ENCODE data around the gene RALGPS2.
"Not testable (repeated sequence)": the region's sequence is repeated elsewhere in the genome, so short reads cannot be mapped to it uniquely, and the experiment has no call there.

The RALGPS2 gene

GRCh38 chr1:178725466-178726086 lies 532 bp downstream of the RALGPS2 start:
- DNase-seq: no peak

DNA sequence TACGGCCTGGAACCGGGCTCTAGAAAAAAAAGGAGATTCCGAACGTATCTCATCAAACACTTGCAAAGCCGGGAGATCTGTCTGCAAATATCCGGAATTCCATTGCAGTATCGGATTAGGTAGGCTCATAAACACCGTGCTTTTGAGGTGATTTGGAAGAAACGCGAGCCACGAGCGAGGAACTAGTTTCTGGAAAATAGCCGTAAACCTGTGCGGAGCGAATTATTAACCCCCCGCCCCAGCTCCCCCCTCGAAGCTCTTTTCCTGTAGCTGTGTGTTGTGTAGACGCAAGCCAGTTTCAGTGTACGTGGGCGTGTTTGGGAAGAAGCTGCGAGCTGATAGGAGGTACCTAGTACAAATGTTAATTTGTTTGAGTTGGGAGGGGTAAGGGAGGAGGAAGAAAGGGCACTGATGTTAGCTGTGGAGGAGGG lies 1.1 kb downstream of the RALGPS2 start:
- peak; percentile 79 for DNase-seq

DNA sequence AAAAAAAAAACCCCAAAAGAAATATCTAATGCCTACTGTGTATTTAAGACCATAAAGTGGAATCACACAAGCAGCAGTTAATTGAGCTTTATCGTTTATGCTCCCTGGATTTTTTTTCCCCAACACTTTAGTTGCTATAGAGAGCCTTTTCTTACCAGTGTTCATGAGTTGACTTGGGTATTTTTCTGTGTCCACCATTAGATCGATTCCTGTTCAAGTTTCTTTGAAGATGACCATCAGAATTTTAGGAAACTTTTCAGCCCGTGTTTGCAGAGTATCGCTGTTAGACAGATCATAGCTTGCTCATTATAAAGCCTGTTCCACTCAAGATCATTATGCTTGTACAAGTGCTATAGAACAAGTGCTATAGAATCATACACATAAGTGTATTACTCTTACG lies 1.5 kb downstream of the RALGPS2 start:
- DNase-seq: peak; percentile 51

DNA sequence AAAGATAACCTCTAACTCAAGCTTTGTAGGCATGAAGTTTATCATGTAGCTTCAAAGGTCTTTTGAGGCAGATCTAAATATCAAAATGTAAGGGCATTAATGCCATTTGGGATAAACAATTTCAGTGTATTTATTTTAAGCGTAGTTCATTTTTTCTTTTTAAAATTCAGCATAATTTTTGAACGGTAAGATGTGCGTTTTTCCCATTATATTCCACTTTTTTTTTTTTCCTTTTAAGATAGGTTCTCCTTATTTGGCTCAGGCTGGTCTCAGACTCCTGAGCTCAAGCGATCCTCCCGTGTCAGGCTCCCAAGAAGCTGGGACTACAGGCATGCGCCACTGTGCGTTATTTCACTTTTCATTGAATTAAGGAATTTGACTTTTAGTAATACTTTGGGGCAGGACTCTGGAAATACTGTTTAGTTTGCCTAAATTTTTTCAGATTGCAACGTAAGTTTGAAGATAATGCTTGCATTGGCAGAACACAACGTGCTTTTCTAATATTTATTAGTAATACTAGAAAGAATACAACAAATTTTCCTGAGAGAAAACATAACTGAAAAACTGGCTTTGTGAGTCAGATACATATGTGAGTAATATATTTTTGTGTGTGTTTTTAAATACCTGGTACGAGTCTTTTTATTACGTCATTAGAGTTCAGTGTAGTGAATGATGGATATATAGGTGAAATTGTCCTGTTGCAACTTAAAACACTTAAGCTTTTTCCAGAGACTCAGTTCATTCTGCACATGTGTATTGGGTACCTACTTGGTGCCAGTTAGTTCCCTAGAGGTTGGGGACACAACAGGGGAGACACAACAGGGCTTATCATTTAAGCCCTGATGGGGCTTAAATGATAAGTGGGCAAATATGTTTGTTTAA lies 2.2 kb downstream of the RALGPS2 start:
- no peak for DNase-seq

DNA sequence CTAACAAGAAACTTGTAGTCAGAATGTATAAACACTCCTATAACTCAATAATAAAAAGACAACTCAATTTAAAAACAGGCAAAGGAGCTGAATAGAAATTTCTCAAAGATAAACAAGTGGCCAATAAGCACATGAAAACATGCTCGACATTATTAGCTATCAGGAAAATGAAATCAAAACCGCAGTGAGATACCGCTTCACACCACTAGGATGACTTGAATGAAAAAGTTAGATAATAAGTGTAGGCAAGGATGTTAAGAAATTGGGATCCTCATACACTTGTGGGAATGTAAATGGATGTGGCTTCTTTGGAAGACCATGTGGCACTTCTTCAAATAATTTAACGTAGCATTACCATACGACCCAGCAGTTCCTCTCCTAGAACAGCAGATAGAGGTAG lies 8.9 kb downstream of the RALGPS2 start:
- DNase-seq: no peak

GRCh38 chr1:178738780-178739179 lies 13.7 kb downstream of the RALGPS2 start:
- no peak for DNase-seq

- no peak for DNase-seq
Observed at GRCh38 chr1:178739285-178740045, 14.4 kb downstream of the RALGPS2 start.

GRCh38 chr1:178740491-178740890 lies 15.4 kb downstream of the RALGPS2 start:
- no peak for DNase-seq

DNA sequence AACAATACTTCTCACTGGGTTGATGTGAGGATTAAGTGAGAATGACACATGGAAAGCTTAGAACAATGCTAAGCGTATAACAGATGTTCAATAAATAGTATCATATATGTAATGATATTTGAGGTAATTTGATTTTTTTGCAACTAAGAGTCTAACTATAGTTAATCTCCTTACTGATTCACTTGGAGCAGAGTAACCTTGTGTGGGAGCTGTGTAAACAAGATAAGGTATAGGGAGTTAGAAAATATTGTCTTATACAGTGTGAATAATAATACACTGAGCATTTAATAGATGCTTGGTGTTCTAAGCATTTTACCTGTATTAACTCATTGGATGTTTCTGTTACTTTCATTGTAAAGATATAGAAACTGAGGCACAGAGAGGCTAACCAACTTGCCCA lies 15.9 kb downstream of the RALGPS2 start:
- no peak for DNase-seq

DNA sequence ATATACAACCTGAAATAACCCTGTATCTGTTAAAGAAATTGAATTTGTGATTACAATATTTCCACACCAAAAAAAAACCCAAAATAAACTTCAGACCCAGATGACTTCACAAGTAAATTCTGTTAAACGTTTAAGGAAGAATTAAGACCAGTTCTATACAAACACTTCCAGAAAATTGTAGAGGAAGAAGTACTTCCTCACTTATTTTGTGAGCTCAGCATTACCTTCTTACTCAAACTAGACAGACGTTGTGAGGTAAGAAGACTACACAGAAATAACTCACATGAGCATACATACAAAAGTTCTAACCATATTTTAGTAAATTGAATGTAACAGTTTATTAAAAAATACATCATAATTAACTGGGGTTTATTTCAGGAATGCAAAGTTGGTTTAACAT lies 18.8 kb downstream of the RALGPS2 start:
- DNase-seq: no peak

DNA sequence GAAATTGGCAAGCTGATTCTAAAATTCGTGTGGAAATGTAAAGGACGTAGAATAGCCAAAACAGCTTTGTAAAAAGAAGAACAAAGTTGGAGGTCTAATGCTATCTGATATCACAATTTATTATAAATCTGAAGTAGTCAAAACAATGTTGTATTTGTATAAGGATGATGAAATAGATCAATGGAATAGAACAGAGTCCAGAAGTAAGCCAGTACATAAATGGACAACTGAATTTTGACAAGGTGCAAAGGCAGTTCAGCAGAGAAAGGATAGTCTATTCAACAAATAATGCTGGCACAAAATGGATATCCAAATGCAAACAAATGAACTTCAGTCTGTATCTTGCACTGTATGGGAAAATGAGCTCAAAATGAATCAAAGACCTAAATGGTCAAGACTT lies 20.2 kb downstream of the RALGPS2 start:
- no peak for DNase-seq

DNA sequence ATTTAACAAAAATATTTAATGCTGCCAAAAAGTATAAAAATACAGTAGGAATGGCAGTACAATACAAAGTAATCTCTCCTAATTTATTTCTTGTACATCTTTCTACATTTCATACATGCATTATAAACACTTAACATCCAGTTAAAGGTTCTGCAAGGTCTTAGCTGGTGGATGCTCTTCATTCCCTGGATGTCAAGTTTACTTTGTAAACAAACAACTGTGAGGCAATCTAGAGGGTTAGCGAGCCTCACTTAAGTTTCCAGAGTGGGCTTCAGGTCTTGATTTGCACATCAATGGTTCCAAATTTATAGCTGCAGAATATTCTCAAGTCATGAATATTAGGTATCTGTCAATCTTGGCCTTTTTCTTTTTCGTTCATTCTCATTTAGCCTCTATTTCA lies 21.3 kb downstream of the RALGPS2 start:
- DNase-seq: no peak

GRCh38 chr1:178747361-178747760 lies 22.3 kb downstream of the RALGPS2 start:
- not testable (repeated sequence) for DNase-seq

- no peak for DNase-seq
Observed at GRCh38 chr1:178749581-178750166, 24.6 kb downstream of the RALGPS2 start.

GRCh38 chr1:178751046-178751445 lies 26.0 kb downstream of the RALGPS2 start:
- no peak for DNase-seq

DNA sequence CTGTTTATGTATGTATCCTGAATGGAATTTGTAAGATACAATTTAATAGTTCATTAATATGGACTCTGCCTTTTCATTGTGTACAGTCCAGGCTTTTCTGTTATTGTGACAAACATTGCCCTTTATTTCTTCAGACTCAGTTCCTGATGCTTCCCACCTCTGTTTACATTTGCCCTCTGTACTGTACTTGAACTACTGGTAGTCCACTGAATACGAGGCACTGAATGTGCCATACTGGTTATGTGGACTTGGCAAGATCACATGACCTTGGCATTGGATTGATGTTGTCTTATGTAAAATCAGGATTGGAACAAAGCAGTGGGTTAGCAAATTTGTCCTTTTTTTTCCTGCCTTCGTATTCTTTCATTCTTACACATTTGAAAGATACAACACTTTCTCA lies 27.8 kb downstream of the RALGPS2 start:
- DNase-seq: no peak

DNA sequence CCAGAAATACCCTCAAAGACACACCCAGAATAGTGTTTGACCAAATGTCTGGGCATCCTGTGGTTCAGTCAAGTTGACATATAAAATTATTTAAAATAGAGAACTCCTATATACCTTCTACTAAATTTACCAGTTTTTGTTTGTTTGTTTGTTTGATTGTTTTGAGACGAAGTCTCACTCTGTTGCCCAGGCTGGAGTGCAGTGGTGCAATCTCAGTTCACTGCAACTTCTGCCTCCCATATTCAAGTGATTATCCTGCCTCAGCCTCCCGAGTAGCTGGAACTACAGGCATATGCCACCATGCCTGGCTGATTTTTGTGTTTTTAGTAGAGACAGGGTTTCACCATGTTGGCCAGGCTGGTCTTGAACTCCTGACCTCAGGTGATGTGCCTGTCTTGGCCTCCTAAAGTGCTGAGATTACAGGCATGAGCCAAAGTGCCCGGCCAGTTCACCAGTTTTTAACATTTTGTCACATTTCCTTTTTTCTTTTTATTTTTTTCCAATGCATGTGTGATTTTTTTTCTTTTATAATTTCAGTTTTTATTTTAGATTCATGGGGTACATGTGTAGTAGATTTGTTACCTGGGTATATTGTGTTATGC lies 29.7 kb downstream of the RALGPS2 start:
- not testable (repeated sequence) for DNase-seq

- no peak for DNase-seq
Observed at GRCh38 chr1:178768423-178768822, 43.4 kb downstream of the RALGPS2 start.

GRCh38 chr1:178772952-178773351 lies 47.9 kb downstream of the RALGPS2 start:
- no peak for DNase-seq

GRCh38 chr1:178774263-178774662 lies 49.2 kb downstream of the RALGPS2 start:
- DNase-seq: peak; percentile 31

- DNase-seq: no peak
Observed at GRCh38 chr1:178776553-178776952, 51.5 kb downstream of the RALGPS2 start.

- DNase-seq: no peak
Observed at GRCh38 chr1:178781533-178782330, 56.7 kb downstream of the RALGPS2 start.

Measured in NCI-H510A treated with DMSO at 0.1 percent for 48 hours (cell line).